ENCODE data around the gene KRT74. TPM values are rescaled to one million over a fixed set of nuclear protein-coding genes. Genes with fewer than 3 reads are reported as not detected.

Gene KRT74
- total and polyA plus RNA-seq, 2 donors from 2014 or later = not detected

- H3K36me3 ChIP-seq (ENCODE audit: control insufficient read depth in 2 of 3, insufficient read depth in 3 of 3, low read length in 3 of 3) = no peaks in the 10 kb centered on the region
- no peak overlapping the region for H3K4me3 ChIP-seq (ENCODE audit: low read length in 3 of 3)
- peaks cover 24% of the 10 kb centered on the region for H3K27me3 ChIP-seq (ENCODE audit: control insufficient read depth, insufficient read depth, low read length)
- TF ChIP-seq, protein P1, sequence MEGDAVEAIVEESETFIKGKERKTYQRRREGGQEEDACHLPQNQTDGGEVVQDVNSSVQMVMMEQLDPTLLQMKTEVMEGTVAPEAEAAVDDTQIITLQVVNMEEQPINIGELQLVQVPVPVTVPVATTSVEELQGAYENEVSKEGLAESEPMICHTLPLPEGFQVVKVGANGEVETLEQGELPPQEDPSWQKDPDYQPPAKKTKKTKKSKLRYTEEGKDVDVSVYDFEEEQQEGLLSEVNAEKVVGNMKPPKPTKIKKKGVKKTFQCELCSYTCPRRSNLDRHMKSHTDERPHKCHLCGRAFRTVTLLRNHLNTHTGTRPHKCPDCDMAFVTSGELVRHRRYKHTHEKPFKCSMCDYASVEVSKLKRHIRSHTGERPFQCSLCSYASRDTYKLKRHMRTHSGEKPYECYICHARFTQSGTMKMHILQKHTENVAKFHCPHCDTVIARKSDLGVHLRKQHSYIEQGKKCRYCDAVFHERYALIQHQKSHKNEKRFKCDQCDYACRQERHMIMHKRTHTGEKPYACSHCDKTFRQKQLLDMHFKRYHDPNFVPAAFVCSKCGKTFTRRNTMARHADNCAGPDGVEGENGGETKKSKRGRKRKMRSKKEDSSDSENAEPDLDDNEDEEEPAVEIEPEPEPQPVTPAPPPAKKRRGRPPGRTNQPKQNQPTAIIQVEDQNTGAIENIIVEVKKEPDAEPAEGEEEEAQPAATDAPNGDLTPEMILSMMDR (IDR thresholded peaks at IDR 0.05; ENCODE audit: borderline replicate concordance, extremely low read depth, insufficient read depth) = no peak
- intact Hi-C loops (cut with DNase I) = no loop called here
- no peak overlapping the region for H3K27ac ChIP-seq (ENCODE audit: low read depth in 2 of 2, low read length in 2 of 2)
- no peaks in the 10 kb centered on the region for H3K4me1 ChIP-seq (ENCODE audit: control insufficient read depth in 2 of 3, insufficient read depth in 2 of 3, low read depth in 1 of 3, low read length in 3 of 3)
- H3K9me3 ChIP-seq (ENCODE audit: control insufficient read depth in 2 of 3, insufficient read depth in 1 of 3, low read length in 3 of 3) = no peaks in the 10 kb centered on the region
- H3K9ac ChIP-seq (ENCODE audit: low read length in 3 of 3) = no peak overlapping the region
- DNase-seq (peak in 1 of 5 donors; percentile 12), FAIRE-seq (no peak)
Observed at GRCh38 chr12:52603314-52603713, 29.7 kb upstream of the KRT74 start.

- no peak for FAIRE-seq
- no peaks in the 10 kb centered on the region for H3K36me3 ChIP-seq (ENCODE audit: control insufficient read depth in 2 of 3, insufficient read depth in 3 of 3, low read length in 3 of 3)
- H3K9me3 ChIP-seq (ENCODE audit: control insufficient read depth in 2 of 3, insufficient read depth in 1 of 3, low read length in 3 of 3) = no peaks in the 10 kb centered on the region
- peaks cover 24% of the 10 kb centered on the region for H3K27me3 ChIP-seq (ENCODE audit: control insufficient read depth, insufficient read depth, low read length)
- H3K4me3 ChIP-seq (ENCODE audit: low read length in 3 of 3) = no peak overlapping the region
- H3K4me1 ChIP-seq (ENCODE audit: control insufficient read depth in 2 of 3, insufficient read depth in 2 of 3, low read depth in 1 of 3, low read length in 3 of 3) = no peaks in the 10 kb centered on the region
- H3K27ac ChIP-seq (ENCODE audit: low read depth in 2 of 2, low read length in 2 of 2) = no peak overlapping the region
- H3K9ac ChIP-seq (ENCODE audit: low read length in 3 of 3) = no peak overlapping the region
- intact Hi-C loops (cut with DNase I) = no loop called here
- peak in 2 of 5 donors; percentile 2 to 5 for DNase-seq
- TF ChIP-seq, protein P1 (IDR thresholded peaks at IDR 0.05; ENCODE audit: borderline replicate concordance, extremely low read depth, insufficient read depth) = no peak
Observed at GRCh38 chr12:52602552-52602951, 28.9 kb upstream of the KRT74 start.

GRCh38 chr12:52601671-52602070, 28.0 kb upstream of the KRT74 start:
- H3K4me3 ChIP-seq (ENCODE audit: low read length in 3 of 3) = no peak overlapping the region
- no peak for FAIRE-seq
- intact Hi-C loops (cut with DNase I) = no loop called here

More at GRCh38 chr12:52601671-52602070, 28.0 kb upstream of the KRT74 start:
- Histone ChIP-seq H3K9me3 (ENCODE audit: control insufficient read depth in 2 of 3, insufficient read depth in 1 of 3, low read length in 3 of 3) (no peaks in the 10 kb centered on the region), H3K9ac (ENCODE audit: low read length in 3 of 3) (no peak overlapping the region), H3K4me1 (ENCODE audit: control insufficient read depth in 2 of 3, insufficient read depth in 2 of 3, low read depth in 1 of 3, low read length in 3 of 3) (no peaks in the 10 kb centered on the region), H3K27ac (ENCODE audit: low read depth in 2 of 2, low read length in 2 of 2) (no peak overlapping the region), H3K27me3 (ENCODE audit: control insufficient read depth, insufficient read depth, low read length) (peaks cover 24% of the 10 kb centered on the region), H3K36me3 (ENCODE audit: control insufficient read depth in 2 of 3, insufficient read depth in 3 of 3, low read length in 3 of 3) (no peaks in the 10 kb centered on the region)
- peak in 1 of 5 donors; percentile 18 for DNase-seq
- TF ChIP-seq, protein P1 (IDR thresholded peaks at IDR 0.05; ENCODE audit: borderline replicate concordance, extremely low read depth, insufficient read depth) = no peak
